Keratinocyte (primary cell): Measurements from ENCODE around the gene SEPTIN1. TPM values are rescaled to one million over a fixed set of nuclear protein-coding genes. Genes with fewer than 3 reads are reported as not detected.

ENCODE experiments used
- DNase-seq: peaks from one replicate; pipeline ENCODE4 v3.0.0-alpha.2; 2011; ENCODE audit warnings: low read depth, missing footprints, low spot score
- FAIRE-seq: peaks from 2 replicates; lab custom pipeline; 2011; peaks lifted over from hg19 to GRCh38; lab: Jason Lieb, UNC
- H2AFZ ChIP-seq: 2 replicates; pipeline ENCODE4 v1.6.0; 2012; ENCODE audit warnings: low read length, control low read depth, inconsistent platforms; ENCODE audit not compliant: control insufficient read depth
- H3K27ac ChIP-seq: 2 replicates; pipeline ENCODE4 v1.5.1; 2011; ENCODE audit warnings: low read length; ENCODE audit not compliant: control insufficient read depth, insufficient read depth
- H3K27me3 ChIP-seq: 3 replicates; pipeline ENCODE4 v1.6.0; 2011; ENCODE audit warnings: low read length; ENCODE audit not compliant: control insufficient read depth, insufficient read depth; ENCODE audit errors: extremely low read depth
- H3K36me3 ChIP-seq, 2 experiments: 2 replicates in 1 of 2; 3 replicates in 1 of 2; pipeline ENCODE4 v1.5.1; 2011; ENCODE audit warnings: low read length in 2 of 2, mild to moderate bottlenecking in 1 of 2; ENCODE audit not compliant: control insufficient read depth in 2 of 2, insufficient read depth in 2 of 2; ENCODE audit errors: extremely low read depth in 1 of 2
- H3K4me1 ChIP-seq: 3 replicates; pipeline ENCODE4 v1.5.1; 2011; ENCODE audit warnings: low read length; ENCODE audit not compliant: control insufficient read depth, insufficient read depth; ENCODE audit errors: extremely low read depth
- H3K4me2 ChIP-seq: 3 replicates; pipeline ENCODE4 v1.6.0; 2011; ENCODE audit warnings: low read depth, low read length; ENCODE audit not compliant: control insufficient read depth, insufficient read depth; ENCODE audit errors: extremely low read depth
- H3K4me3 ChIP-seq, 3 experiments: fragments of 200-600 bp in 1 of 3; sonication (generic) in 1 of 3; 2 replicates in 2 of 3; 3 replicates in 1 of 3; pipeline ENCODE4 v1.5.1; 2011 to 2016; ENCODE audit warnings: low read length in 3 of 3, mild to moderate bottlenecking in 3 of 3, control low read depth in 2 of 3, inconsistent platforms in 1 of 3, low read depth in 1 of 3, mixed read lengths in 1 of 3, mixed run types in 1 of 3, moderate library complexity in 1 of 3; ENCODE audit not compliant: control insufficient read depth in 2 of 3, insufficient read depth in 2 of 3; ENCODE audit errors: extremely low read depth in 1 of 3
- H3K79me2 ChIP-seq: 2 replicates; pipeline ENCODE4 v1.6.0; 2012; ENCODE audit warnings: low read length; ENCODE audit not compliant: control insufficient read depth, insufficient read depth
- H3K9ac ChIP-seq: 3 replicates; pipeline ENCODE4 v1.6.0; 2011; ENCODE audit warnings: low read length; ENCODE audit not compliant: control insufficient read depth, insufficient read depth; ENCODE audit errors: extremely low read depth
- H3K9me1 ChIP-seq: 3 replicates; pipeline ENCODE4 v1.6.0; 2011; ENCODE audit warnings: low read length; ENCODE audit not compliant: control insufficient read depth, insufficient read depth; ENCODE audit errors: extremely low read depth
- H3K9me3 ChIP-seq: 2 replicates; pipeline ENCODE4 v1.5.1; 2012; ENCODE audit warnings: low read depth, low read length; ENCODE audit not compliant: control insufficient read depth
- H4K20me1 ChIP-seq: 3 replicates; pipeline ENCODE4 v1.6.0; 2011; ENCODE audit warnings: low read length; ENCODE audit not compliant: control insufficient read depth, insufficient read depth; ENCODE audit errors: extremely low read depth
- CTCF ChIP-seq, 3 experiments: IDR thresholded peaks in 1 of 3; conservative IDR thresholded peaks in 1 of 3; optimal IDR thresholded peaks in 1 of 3; 2 replicates in 2 of 3; 3 replicates in 1 of 3; pipeline versions ENCODE3 to v1.5.1; 2011; ENCODE audit warnings: low read length in 3 of 3, mild to moderate bottlenecking in 3 of 3, moderate library complexity in 2 of 3, control low read depth in 1 of 3, inconsistent platforms in 1 of 3; ENCODE audit not compliant: insufficient read depth in 2 of 3; ENCODE audit errors: extremely low read depth in 1 of 3
- EZH2 ChIP-seq: IDR thresholded peaks from one replicate; pipeline ENCODE4 v1.6.1; 2012; ENCODE audit warnings: inconsistent platforms, mild to moderate bottlenecking, low read length, moderate library complexity
- dilution Hi-C: fragments of 300-500 bp; cut with MboI; formaldehyde crosslinking; loops from one replicate; pipeline ENCODE4 v1.7.0; 2020; ENCODE audit warnings: low sequenced_read_pairs; ENCODE audit not compliant: extremely low pct_ligation_motif_present
- polyA plus RNA-seq, 5 experiments: library from polyadenylated mRNA; depleted of rRNA in 3 of 5; stranded (reverse) in 3 of 5; stranded (forward) in 1 of 5; unstranded in 1 of 5; fragments of >200 nt; gene quantifications; 1 replicate in 1 of 5; 2 replicates in 3 of 5; 3 replicates in 1 of 5; pipeline versions ENCODE4 v1.2.1 to v1.2.3, GENCODE V29; 2011 to 2012; ENCODE audit warnings: missing spikeins in 2 of 5, low read depth in 1 of 5, low replicate concordance in 1 of 5

The SEPTIN1 gene
- polyA plus RNA-seq, 1 donor (not counting 4 experiments of a cell fraction or from before 2014, with no cell fraction given): not detected

GRCh38 chr16:30376461-30376902, 5.9 kb downstream of the SEPTIN1 start:
- Histone ChIP-seq H3K4me1 (peaks cover 9% of the 10 kb centered on the region), H3K4me2 (no peak overlapping the region), H3K79me2 (no peaks in the 10 kb centered on the region), H3K27me3 (no peaks in the 10 kb centered on the region), H2AFZ (no peak overlapping the region), H3K4me3 (no peak overlapping the region), H3K9ac (no peak overlapping the region), H3K27ac (no peak overlapping the region), H3K36me3 (peaks cover 0 to 2% of the 10 kb centered on the region in 2 experiments), H4K20me1 (no peaks in the 10 kb centered on the region), H3K9me3 (no peaks in the 10 kb centered on the region), H3K9me1 (no peaks in the 10 kb centered on the region)
- no peak for FAIRE-seq
- DNase-seq: no peak
- TF ChIP-seq EZH2: no peak
- no peak for TF ChIP-seq CTCF (optimal IDR thresholded peaks at IDR 0.05 in 1 of 3, IDR thresholded peaks at IDR 0.05 in 1 of 3, conservative IDR thresholded peaks at IDR 0.05 in 1 of 3; ENCODE audit: extremely low read depth in 1 of 3, insufficient read depth in 2 of 3, low read length in 3 of 3)
- dilution Hi-C loops: no loop called here

- Histone ChIP-seq H3K9me3 (no peaks in the 10 kb centered on the region), H3K4me2 (no peak overlapping the region), H3K36me3 (peaks cover 0 to 2% of the 10 kb centered on the region in 2 experiments), H3K9me1 (no peaks in the 10 kb centered on the region), H3K4me1 (peaks cover 15% of the 10 kb centered on the region), H4K20me1 (no peaks in the 10 kb centered on the region), H3K4me3 (no peak overlapping the region), H3K79me2 (no peaks in the 10 kb centered on the region), H2AFZ (no peak overlapping the region), H3K27me3 (no peaks in the 10 kb centered on the region), H3K9ac (no peak overlapping the region), H3K27ac (no peak overlapping the region)
- DNase-seq: no peak
- dilution Hi-C loops: no loop called here
- no peak for TF ChIP-seq CTCF (optimal IDR thresholded peaks at IDR 0.05 in 1 of 3, IDR thresholded peaks at IDR 0.05 in 1 of 3, conservative IDR thresholded peaks at IDR 0.05 in 1 of 3; ENCODE audit: extremely low read depth in 1 of 3, insufficient read depth in 2 of 3, low read length in 3 of 3)
- no peak for TF ChIP-seq EZH2
- no peak for FAIRE-seq
These were observed 6.5 kb downstream of the SEPTIN1 start for GRCh38 chr16:30375864-30376263.
